NCI-H524 treated with DMSO at 0.1 percent for 48 hours (cell line): ENCODE data around the gene CDC27.
"Not testable (repeated sequence)": the region's sequence is repeated elsewhere in the genome, so short reads cannot be mapped to it uniquely, and the experiment has no call there.

Source experiments
- DNase-seq: peaks from one replicate; lab custom pipeline; 2025; lab: John Stamatoyannopoulos, UW

Gene CDC27

GRCh38 chr17:47188876-47189731 lies at the start of gene CDC27:
TSS of gene CDC27 (minus strand) at chr17:47189295. CDS start at chr17:47189172, 123 bp downstream.
- DNase-seq, result peak; percentile 97

GRCh38 chr17:47238321-47239010 lies 49.4 kb upstream of the CDC27 start:
- DNase-seq, result no peak

- DNase-seq, result no peak
These were observed 48.7 kb upstream of the CDC27 start for GRCh38 chr17:47237841-47238240.

GRCh38 chr17:47235923-47236322 lies 46.8 kb upstream of the CDC27 start:
- DNase-seq, result no peak

- no peak for DNase-seq
These were observed 46.4 kb upstream of the CDC27 start for GRCh38 chr17:47235506-47235905.

- no peak for DNase-seq
These were observed 43.4 kb upstream of the CDC27 start for GRCh38 chr17:47232465-47232864.

- no peak for DNase-seq
These were observed 42.8 kb upstream of the CDC27 start for GRCh38 chr17:47231866-47232265.

- no peak for DNase-seq
These were observed 42.2 kb upstream of the CDC27 start for GRCh38 chr17:47231334-47231733.

- no peak for DNase-seq
These were observed 41.8 kb upstream of the CDC27 start for GRCh38 chr17:47230864-47231263.

- peak; percentile 64 for DNase-seq
These were observed 40.7 kb upstream of the CDC27 start for GRCh38 chr17:47229535-47230443.

- DNase-seq, result no peak
These were observed 38.8 kb upstream of the CDC27 start for GRCh38 chr17:47227862-47228261.

GRCh38 chr17:47225911-47226688 lies 37.0 kb upstream of the CDC27 start:
- DNase-seq, result no peak

GRCh38 chr17:47225436-47225858 lies 36.4 kb upstream of the CDC27 start:
- no peak for DNase-seq

- no peak for DNase-seq
These were observed 35.9 kb upstream of the CDC27 start for GRCh38 chr17:47224966-47225365.

GRCh38 chr17:47224077-47224476 lies 35.0 kb upstream of the CDC27 start:
- DNase-seq, result not testable (repeated sequence)

- DNase-seq, result no peak
These were observed 34.4 kb upstream of the CDC27 start for GRCh38 chr17:47223460-47223859.

- DNase-seq, result no peak
These were observed 33.9 kb upstream of the CDC27 start for GRCh38 chr17:47223007-47223406.

GRCh38 chr17:47222047-47222446 lies 33.0 kb upstream of the CDC27 start:
- no peak for DNase-seq

GRCh38 chr17:47221154-47221553 lies 32.1 kb upstream of the CDC27 start:
- DNase-seq, result no peak

GRCh38 chr17:47220531-47220999 lies 31.5 kb upstream of the CDC27 start:
- DNase-seq, result no peak
